GM12872 (cell line): ENCODE measurements around the gene ST14.
A peak's percentile ranks its signal among the peaks of the same experiment; 100 is the strongest.

Experiments used
- CTCF ChIP-seq: IDR thresholded peaks from 3 replicates; pipeline ENCODE4 v1.5.1; 2011; ENCODE audit warnings: low read depth, mild to moderate bottlenecking, low read length, moderate library complexity; ENCODE audit not compliant: insufficient read depth

Gene ST14

GRCh38 chr11:130192845-130193267 is 33.3 kb downstream of the ST14 start:
- no peak for TF ChIP-seq CTCF

GRCh38 chr11:130194241-130195023 is 34.9 kb downstream of the ST14 start:
- no peak for TF ChIP-seq CTCF

GRCh38 chr11:130197386-130198035 is 37.9 kb downstream of the ST14 start:
- no peak for TF ChIP-seq CTCF

GRCh38 chr11:130198292-130198691 is 38.7 kb downstream of the ST14 start:
- no peak for TF ChIP-seq CTCF

- peak; percentile 36; the same call in 1 of the 3 replicates for TF ChIP-seq CTCF
Measured at GRCh38 chr11:130198964-130199363, 39.4 kb downstream of the ST14 start.

DNA sequence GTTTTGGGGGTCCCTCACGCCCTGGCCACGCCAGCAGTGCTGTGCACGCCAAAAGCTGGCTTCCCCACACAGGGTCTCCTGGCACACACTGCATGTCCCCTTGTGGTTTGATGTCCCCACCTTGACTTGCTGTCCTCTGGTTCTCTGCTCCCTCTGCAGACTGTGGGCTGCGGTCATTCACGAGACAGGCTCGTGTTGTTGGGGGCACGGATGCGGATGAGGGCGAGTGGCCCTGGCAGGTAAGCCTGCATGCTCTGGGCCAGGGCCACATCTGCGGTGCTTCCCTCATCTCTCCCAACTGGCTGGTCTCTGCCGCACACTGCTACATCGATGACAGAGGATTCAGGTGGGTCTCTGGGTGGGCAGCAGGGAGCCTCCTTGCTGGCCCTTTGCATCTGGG is 40.2 kb downstream of the ST14 start:
- no peak for TF ChIP-seq CTCF

GRCh38 chr11:130201026-130201425 is 41.4 kb downstream of the ST14 start:
- TF ChIP-seq CTCF, result no peak
